ENCODE measurements around the gene MACROD2.
"Not testable (repeated sequence)": the region's sequence is repeated elsewhere in the genome, so short reads cannot be mapped to it uniquely, and the experiment has no call there.

MACROD2 gene

GRCh38 chr20:13995086-13995665 is at the start of gene MACROD2:
MACROD2 (plus strand) TSS chr20:13995516.
- DNase-seq = peak; percentile 96

DNA sequence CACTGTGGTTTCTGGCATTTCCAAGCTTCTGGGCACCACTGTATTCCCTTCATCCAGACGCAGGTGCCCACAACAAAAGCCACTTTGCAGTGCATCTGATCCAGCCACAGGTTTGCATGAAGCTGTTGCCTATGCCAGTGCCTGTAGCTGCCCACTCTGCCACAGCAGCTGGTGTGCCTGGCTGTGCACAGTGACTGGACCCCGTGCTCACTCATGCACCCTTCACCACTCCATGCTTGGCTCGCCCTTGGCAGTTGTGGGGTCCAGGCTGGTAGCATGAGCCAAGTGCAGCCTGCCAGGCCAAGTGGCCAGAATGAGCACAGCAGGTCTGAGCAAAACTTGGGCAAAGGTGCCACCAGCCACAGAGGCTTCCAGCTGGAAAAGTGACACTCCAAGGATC is 47.6 kb upstream of the MACROD2 start:
- DNase-seq = no peak

DNA sequence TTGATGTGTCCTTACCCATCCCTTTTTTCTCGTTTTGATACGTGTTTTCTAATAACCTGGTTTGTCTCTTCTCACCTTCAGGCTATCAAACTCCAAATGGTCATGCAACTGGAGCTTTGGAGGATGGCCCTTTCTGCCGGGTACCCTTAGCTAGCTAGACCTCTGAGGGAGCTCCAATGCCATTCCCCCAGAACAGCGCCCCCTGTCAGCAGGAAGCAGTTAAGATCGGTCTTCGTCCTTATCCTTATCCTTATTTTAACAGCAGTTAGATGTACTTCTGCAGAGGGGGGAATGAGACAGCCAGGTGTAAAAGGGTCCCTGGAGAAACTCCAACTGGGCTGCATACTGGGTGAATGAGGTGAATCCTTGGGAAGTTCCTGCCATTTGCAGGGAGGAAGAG is 42.1 kb upstream of the MACROD2 start:
- no peak for DNase-seq

GRCh38 chr20:13960119-13960518 is 35.2 kb upstream of the MACROD2 start:
- no peak for DNase-seq

- no peak for DNase-seq
Measured at GRCh38 chr20:13960525-13960924, 34.8 kb upstream of the MACROD2 start.

DNA sequence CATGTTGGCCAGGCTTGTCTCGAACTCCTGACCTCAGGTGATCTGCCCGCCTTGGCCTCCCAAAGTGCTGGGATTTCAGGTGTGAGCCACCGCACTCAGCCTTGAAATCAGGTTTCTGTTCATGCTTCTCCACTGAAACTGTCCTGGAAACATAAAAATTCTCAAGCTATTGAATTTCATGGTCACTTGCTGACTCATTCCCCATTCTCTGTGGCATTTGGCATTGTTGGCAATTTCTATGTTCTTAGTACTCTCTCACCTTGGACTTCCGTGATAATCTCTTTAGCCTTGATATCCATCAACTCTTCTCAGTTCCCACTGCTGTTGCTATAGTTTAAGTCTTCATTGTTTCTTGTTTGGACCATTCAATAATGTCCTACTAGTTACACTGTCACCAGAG is 11.1 kb upstream of the MACROD2 start:
- DNase-seq = no peak

DNA sequence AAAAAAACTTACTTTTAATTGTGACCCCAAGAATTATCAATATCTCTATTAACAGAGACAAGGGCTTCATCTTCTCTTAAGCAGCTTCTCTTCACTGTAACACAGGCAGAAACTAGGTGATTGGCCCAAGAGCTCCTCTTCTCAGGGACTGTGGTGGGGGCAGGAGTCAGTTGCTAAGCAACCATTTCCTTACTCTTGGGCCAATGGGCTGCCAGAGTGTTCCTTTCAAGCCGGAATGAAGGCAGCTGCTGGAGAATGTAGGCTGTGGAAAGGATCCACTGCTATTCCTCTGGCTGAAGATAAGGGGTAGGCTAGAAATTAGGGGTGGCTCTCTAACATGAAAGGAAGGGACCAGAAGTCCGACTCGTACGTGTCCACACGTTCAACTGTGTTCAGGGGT is 4.9 kb upstream of the MACROD2 start, which contains the start of gene SEL1L2:
SEL1L2 (minus strand) TSS at position 150 of the 400 bp plus-strand sequence; CDS start at position 70, 80 bp downstream.
- no peak for DNase-seq

- DNase-seq = no peak
Measured at GRCh38 chr20:13991311-13991710, 4.0 kb upstream of the MACROD2 start.

GRCh38 chr20:13991955-13992354 is 3.4 kb upstream of the MACROD2 start:
- not testable (repeated sequence) for DNase-seq

DNA sequence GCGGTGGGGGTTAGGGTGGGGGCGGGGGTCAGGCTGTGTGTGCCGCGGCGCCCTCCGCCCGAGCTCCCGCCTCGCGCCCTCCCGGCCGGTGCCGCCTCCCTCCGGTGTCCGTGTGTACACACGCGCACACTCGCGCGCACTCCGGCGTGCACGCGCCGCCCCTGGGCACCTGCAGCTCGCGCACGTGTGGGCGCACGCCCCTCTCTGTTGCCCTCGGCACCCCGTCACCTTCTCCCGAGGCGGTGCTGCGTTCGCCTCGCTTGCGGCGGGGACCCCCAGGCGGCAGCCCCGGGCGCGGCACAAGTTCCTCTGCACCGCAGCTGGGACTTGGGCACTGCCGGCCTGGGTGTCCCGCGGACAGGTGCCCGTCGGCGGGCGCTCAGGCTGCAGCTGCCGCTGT is 525 bp downstream of the MACROD2 start:
- DNase-seq = peak; percentile 48

- DNase-seq = no peak
Measured at GRCh38 chr20:13996265-13996664, 949 bp downstream of the MACROD2 start.

GRCh38 chr20:14000917-14001316 is 5.6 kb downstream of the MACROD2 start:
- no peak for DNase-seq

DNA sequence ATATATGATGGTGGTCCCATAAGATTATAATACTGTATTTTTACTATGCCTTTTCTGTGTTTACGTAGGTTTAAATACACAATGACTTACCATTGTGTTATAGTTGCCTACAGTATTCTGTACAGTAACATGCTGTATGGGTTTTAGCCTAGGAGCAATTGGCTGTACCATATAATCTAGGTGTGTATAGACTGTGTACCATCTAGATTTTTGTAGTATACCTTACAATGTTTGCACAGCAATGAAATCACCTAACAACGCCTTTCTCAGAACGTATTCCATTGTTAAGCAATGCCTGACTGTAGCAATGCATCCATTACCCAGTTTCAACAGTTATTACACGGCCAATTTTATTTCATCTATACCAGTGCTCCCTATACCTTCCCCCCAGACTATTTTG is 10.7 kb downstream of the MACROD2 start:
- DNase-seq = no peak

- DNase-seq = no peak
Measured at GRCh38 chr20:14009208-14009607, 13.9 kb downstream of the MACROD2 start.

DNA sequence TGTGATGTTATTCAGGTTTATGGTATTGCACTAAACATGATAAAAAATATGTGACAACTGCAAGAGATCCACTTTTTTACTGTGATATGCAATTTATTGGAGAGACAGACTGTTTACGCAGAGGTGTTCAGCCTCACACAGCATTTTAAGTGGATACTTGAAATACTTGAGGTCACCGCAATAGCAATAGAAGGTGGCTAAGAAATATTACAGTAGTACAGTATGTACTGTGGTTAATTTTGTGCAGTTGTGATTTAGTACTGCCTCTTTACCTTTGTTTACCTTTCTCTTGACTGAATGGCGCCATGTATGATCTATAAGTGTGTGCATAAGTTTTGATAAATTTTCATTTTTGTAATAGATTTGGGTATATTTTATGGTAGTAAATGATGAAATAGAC is 17.4 kb downstream of the MACROD2 start:
- no peak for DNase-seq

- DNase-seq = no peak
Measured at GRCh38 chr20:14030991-14031390, 35.7 kb downstream of the MACROD2 start.

GRCh38 chr20:14033310-14033709 is 38.0 kb downstream of the MACROD2 start:
- DNase-seq = no peak

- DNase-seq = no peak
Measured at GRCh38 chr20:14036567-14036966, 41.3 kb downstream of the MACROD2 start.

DNA sequence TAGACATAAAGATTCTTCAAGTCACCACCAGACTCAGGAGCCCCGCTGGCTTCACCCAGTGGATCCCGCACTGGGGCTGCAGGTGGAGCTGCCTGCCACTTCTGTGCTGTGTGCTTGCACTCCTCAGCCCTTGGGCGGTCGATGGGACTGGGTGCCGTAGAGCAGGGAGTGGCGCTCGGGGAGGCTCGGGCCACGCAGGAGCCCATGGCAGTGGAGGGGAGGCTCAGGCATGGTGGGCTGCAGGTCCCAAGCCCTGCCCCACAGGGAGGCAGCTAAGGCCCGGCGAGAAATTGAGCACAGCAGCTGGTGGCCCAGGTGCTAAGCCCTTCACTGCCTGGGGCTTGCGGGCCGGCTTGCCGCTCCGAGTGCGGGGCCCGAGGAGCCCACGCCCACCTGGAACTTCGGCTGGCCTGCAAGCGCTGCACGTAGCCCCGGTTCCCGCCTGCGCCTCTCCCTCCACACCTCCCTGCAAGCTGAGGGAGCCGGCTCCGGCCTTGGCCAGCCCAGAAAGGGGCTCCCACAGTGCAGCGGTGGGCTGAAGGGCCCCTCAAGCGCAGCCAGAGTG is 49.5 kb downstream of the MACROD2 start:
- not testable (repeated sequence) for DNase-seq

DNA sequence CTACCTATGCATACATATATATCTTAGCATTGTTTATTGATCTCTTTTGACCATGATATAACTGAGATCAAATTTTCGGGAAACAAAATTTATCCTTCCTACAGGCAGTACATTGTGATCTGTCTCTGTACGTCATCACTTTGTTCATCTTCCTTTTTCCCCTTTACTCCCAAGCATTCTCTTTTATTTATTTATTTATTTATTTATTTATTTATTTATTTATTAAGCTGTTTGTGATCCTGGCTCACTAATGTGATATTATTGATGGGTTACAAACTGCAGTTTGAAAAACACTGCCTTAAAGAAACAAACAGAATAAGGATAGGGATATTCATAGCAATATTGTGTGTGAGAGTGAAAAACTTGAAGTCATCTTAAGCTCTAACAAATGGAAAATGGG is 51.2 kb downstream of the MACROD2 start:
- no peak for DNase-seq

- DNase-seq = no peak
Measured at GRCh38 chr20:14049111-14049510, 53.8 kb downstream of the MACROD2 start.

- no peak for DNase-seq
Measured at GRCh38 chr20:14051454-14051853, 56.1 kb downstream of the MACROD2 start.

DNA sequence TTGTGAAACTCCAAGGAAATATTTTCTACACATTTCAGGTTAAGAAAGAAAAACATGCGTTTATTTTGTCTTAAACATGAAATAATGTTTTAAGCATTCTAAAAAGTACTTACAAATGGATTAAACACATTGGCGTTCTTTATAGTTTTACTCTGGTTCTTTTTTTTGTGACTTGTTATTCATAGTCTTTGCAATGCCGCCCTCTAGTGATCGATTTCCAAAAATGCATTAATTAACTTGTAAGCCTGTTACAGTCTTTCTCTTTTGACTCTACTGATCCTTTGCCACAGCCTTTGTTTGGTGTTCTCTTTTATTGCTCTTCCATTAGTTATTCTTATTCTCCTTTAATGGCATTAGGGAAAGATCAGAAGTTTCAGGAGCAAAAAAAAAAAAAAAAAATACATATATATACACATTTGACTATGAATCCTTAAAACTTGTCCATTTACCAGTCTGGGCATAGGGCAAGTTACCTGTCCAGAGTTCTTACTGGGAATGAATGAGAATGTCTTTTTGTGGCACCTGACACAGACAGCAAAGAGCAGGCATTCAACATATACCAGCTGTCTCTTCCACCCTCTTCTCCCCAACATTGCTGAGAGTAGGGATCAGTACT is 59.9 kb downstream of the MACROD2 start:
- DNase-seq = peak; percentile 65

DNA sequence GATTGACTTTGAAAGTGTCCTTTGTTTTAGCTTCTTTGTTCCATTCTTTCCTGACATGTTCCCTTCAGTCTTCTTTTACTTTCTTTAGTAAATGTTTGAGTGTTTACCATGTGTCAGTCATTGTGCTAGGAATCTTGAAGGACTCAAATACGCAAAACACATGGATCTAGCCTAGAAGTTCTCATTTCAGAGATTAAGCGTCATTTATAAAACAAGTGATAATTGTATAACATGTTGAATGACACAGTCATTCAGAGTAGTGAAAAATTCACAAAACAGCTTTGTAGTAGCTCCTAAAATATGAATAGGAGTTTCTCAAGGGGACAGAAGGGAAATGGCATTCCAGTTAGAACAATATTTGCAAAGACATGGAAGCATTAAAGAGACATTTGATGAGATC is 66.9 kb downstream of the MACROD2 start:
- no peak for DNase-seq

- DNase-seq = no peak
Measured at GRCh38 chr20:14062786-14063185, 67.5 kb downstream of the MACROD2 start.
